GM21526 (cell line): ENCODE results near the gene SHROOM3.

Experiments
- ATAC-seq: cut with Tn5 transposase; IDR thresholded peaks from one replicate; pipeline ENCODE4 v1.9.1; 2021; ENCODE audit warnings: moderate library complexity; ENCODE audit not compliant: unreplicated experiment, low FRiP score

SHROOM3 gene

DNA sequence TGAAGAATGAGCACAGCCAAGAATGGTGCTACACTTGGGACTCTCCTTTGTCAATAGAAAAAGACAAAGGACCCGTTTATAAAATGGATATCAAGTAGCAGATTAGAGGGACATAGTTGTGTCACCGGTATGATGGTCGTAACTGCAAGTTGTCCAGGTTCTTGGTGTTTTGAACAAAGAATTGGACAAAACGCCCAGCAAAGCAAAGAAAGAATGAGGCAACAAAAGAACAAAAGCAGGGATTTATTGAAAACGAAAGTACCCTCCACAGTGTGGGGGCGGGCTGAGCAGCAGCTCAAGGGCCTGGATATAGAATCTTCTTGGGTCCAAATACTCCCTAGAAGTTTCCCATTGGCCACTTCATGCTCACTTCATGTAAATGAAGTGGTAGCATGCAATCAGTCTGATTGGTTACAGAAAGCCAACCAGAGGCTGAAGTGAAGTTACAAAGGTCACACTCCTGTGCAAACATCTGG lies 54.7 kb downstream of the SHROOM3 start:
- ATAC-seq: no peak

DNA sequence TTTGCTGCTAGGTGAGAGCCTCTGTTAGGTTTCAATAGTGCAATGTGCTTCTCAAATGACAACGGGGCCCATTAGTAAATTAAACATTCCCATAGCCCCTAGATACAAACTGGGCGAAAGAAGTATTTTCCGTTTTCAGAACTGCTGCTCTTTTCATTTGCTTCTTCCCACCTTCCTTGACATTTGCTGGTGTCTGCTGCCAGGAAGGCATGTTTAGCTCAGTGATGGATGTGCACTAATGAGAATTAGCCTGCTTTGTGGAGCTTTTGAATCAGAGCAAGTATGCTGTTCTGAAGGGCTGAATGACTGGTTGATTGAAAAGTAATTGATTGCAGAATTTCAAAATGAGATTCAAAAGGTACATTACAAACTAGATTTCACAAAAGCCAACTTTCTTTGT lies 57.0 kb downstream of the SHROOM3 start:
- ATAC-seq: no peak

DNA sequence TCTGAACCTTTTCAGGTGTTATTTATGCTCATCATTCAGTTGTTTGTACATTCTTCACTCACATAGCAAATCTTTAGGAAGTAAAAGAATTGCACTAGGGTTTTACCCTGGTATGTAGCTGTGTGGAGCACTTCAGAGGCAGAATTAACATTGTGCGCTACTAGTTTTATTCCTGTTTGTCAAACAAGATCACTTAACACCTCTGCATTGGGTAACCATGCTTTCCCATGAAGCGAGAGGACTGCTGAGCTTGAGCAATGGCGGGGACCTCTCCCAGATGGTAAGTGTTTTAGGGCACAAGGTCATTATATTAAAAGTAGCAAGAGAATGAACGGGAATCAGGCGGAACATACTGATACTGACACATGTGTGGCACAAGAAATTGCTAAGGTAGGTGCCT lies 59.2 kb downstream of the SHROOM3 start:
- no peak for ATAC-seq

DNA sequence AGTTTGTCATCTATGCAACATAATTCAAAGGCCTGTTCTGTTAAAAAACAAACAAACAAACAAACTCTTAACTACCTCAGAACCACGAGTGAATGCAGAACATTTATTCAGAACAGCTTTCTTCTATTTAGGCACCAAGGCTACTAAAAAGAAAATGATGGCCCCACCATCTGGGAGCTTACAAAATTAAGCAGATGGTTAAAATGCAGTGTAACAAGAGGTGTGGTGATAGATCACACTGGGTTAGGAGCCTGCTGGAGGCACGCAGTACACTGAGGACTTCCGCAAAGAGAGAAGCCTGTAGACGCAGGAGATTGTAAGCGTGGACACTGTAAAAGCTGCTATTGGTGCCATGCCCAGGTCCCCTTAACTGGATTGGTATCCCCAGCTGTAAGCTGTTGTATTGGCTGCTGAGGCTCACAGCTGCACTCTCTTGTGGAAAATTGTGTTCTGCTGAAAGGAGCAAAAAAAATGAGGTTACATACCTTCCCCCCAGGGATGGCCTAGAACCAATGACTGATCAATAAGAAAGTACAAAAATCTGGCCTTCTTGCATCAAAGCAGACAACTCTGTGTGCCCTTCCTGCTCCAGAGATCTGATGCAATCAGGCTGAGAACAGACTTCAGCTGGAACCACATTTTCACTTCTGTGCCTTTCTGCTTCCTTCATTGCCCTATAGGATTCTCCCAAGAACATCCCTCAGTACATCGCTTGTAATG lies 60.0 kb downstream of the SHROOM3 start:
- ATAC-seq: no peak

DNA sequence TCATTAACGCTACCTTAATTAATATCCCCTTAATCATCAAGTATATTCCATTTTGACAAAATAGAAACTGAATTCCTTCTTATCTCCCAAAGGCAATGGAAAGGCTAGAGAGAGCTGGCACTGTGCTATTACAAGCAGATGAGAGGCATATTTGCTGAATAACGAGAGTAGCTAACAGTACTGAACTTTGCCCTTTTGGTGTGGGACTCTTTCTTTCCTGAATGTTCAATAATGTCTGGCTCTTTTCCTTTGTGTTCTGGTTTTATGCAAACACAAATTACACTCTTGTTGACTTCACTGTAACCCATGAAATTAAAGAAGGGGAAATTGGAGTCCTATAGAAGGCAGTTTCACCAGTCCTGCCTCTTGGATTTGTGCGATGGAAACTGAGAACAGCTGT lies 63.5 kb downstream of the SHROOM3 start:
- no peak for ATAC-seq

DNA sequence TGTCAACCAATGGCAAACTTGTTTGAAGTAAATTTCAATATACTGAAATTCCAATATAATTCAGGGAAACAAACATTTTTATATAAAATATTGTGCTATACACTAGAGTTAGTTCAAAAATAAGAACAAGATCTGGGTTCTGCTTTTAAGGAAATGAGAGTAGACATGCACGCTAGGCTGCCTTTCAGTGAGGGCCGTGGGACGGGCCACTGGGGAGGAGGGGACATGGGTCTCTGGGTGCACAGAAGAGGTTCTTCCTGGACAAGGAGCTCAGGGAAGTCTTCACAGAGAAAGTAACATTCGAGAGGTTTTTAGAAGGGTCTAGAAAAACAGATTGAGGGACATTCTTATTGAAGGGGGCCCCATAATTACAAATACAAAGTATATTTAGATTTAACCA lies 64.4 kb downstream of the SHROOM3 start:
- no peak for ATAC-seq

DNA sequence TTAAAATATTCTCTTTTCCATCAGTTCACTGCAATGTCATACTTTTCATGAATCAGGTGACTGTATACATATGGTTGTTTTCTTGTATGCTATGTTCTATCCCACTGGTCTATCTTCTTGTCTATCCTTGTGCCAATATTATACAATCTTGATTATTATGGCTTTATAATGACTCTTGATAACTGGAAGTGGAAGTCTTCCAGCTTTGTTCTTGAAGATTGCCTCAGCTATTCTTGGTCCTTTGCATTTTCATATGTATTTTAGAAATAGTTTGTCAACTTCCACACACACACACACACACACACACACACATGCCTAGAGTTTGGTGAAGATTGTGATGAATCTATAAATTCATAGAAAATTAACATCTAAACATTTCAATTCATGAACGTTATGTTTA lies 67.9 kb downstream of the SHROOM3 start:
- ATAC-seq: no peak

DNA sequence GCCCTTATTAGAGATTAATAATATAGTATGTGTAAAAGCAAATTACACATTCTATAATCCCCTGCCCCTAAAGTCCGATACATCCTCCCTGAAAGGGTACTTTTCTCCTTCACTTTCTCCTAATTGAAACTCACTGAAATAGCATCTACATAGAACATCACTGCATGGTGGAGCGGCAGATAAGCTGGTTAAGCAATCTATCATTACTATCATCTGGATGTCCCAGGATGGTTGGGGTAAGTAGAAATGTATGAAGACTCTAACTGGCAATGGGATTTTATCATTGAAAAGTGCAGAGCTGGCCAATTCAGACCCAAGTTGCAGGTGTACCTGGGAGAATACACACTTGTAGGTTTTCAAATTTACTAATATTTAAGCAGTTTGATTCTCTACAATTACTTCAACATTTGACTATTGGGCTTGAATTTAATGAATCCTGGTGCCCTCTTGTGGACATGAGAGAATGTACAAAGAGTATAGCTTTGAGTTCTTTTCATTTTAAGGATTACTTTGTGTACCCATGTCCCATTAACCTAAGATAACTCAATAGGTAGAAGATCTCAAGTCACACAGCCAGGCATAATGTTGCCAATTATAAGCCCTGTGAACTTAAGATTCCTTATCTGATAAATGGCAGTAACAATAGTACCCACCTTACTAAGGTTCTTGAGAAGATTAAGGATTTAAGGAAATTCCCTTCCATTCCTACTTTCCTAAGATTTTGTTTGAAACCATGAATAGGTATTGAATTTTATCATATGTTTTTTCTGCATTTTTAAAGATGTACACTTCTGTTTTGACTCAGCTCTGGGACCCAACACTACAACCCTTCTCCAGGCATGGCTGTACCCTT lies 69.8 kb downstream of the SHROOM3 start:
- no peak for ATAC-seq

DNA sequence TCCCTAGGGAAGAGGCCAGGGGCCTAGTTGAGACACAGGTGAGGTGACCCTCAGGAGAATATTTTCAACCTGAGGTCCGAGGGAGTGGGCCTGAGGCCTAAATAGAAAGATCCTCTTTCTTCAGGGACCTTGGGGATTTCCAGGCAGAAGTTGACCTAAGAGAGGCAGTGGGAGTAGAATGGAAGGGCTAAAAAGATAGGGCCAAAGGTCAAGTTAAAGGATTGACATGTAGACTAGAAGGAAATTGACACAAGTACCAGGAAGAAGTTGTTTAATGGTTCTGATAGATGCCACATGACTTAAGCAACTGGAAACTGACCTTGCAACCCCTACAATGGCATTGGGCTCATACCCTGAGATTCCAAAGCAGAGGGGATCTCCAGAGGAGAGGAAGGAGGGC lies 76.9 kb downstream of the SHROOM3 start:
- no peak for ATAC-seq

DNA sequence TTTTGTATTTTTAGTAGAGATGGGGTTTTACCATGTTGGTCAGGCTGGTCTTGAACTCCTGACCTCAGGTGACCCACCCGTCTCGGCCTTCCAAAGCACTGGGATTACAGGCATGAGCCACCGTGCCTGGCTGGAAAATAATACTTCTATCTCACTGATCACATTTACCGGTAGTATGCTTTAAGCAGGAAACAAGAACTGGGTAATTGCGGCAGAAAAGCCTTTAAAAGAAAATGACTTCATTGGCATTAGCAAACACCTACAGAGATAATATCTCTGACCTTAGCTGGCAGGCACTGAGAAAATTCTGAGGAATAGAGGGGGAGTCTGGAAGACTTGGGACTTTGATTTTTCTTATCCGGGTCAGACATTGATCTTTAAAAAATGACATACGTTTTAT lies 78.5 kb downstream of the SHROOM3 start:
- no peak for ATAC-seq

DNA sequence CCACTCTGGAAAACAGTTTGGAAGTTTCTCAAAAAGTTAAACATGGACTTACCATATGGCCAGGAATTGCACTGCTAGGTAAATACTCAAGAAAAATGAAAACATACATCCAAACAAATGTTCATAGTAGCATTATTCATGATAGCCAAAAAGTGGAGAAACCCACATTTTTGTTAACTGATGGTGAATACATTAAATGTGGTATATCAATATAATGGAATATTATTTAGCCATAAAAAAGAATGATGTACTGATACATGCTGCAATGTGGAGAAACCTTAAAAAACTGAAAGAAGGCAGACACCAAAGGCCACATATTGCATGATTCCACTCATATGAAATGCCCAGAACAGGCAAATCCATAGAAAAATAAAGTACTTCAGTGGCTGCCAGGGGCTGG lies 79.1 kb downstream of the SHROOM3 start:
- ATAC-seq: no peak

DNA sequence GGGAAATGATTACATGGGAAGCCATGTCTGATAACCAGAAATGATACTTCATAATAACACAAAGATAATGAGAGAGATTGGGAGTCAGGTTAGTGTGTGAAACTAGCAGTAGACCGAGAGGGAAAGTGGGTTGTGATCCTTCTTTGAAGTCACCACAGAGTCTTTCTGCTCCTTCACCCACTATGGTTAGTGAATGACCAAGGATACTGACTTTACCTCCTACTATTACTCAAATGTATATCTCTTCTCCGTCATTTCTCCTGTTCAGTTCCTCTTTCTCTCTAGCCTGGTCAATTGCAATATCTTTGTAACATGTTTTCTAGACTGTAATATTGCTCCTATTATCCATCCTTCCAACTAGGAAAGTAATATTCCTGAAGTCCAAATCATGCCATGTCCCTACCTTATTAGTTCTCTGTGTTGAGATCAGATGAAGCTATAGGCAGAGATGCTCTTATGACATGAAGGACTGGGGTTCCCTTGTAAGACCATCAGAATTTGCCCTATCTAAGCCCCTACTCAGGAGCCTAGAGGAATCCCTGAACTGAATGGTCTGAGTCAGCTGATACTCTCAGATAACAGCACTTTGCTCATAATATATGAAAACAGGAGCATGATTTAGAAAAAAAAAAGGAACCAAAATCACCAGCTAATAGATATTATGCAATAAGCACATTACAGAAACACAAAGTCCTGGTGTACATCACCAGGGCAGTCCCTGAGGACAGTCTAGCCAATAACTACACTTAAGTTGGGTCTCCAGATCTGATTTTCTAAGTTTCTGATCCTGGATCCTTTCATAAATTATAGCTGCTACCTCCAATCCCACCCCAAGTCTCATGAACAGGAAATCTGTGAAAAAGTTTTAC lies 81.2 kb downstream of the SHROOM3 start:
- no peak for ATAC-seq

DNA sequence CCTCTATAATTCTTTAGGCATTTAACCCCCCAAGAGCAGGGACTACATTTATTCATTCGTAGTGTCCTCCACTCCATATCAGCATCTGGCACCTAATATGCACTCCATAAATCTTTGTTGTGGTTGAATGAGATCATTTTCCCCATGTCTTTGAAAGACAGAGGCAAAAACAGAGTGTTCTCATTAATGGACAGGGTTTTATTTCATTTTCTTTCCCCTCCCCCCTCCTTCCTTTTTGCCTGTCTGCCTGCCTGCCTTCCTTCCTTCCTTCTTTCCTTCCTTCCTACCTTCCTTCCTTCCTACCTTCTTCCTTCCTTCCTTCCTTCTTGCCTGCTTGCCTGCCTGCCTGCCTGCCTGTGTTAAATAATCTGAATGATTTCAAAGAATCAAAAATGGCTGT lies 83.2 kb downstream of the SHROOM3 start:
- ATAC-seq: no peak

DNA sequence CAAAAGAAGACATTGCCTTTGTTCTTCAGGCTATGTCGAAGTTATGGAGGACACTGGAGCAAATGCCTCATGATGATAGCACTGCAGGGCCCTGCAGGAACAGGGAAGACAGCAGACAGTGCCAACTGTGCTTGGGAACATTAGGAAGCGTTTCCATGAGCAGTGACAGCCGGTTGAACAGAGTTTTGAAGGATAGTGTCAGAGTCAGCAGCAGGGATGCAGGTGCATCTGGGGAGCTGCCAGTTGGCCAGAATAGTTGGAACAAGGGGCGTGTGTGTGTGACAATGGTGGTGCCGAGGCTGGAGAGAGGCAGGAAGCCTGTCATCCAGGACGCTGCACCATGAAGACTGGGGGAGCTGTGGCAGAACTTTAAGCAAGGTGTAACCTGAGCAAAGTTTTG lies 88.6 kb downstream of the SHROOM3 start:
- no peak for ATAC-seq

DNA sequence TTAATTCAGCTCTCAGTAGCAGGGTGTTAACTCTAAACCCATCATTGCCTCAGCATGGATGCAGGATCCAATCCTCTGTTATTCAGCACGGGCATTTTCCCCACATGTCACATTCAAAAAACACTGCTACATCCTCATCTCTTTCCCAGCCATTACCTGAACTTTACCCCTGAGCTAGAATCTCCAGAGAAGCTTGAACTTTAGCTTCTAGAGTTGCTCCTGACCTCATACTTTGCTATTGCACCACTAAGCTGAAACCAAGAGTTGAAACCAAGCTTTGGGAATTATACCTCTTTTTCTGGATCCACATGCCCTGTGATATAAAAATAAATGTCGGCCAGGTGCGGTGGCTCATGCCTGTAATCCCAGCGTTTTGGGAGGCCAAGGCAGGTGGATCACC lies 90.7 kb downstream of the SHROOM3 start:
- ATAC-seq: no peak

DNA sequence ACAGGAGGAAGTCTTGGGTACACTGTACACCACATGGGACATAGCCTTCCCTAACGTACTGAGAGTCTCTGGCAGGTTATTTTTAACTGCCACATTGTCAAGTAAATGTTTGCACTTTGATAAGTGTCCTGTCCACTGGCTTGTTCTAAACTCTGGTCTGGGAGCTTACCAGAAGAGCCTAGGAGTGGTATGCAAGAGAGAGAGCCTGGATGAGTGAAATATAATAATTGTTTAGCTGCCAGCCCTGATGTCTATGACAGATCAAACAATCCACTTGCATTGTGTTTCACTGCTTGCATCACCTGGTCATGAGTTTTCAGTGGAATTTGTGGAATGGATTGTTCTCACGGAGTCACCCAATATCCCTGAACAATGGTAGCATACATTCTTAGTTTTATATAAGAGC lies 91.6 kb downstream of the SHROOM3 start:
- ATAC-seq: no peak

DNA sequence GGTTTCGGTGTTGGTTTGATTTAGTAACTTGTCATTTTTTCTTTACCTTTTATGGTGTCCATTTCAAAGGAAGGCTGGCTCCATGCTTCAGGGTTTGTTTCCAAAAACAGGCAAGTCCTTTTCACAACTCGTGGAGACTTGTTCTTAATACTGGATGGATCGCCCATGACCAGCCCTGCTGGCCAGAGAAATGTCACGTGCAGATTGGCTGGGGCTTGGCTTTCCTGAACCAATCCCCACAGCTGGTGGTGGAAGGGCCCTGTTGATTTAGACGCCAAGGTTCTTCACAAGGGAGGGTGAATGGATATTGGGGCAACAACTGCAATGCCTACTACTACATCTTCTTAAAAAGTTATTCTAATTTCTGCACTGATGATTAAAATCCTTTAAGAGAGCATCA lies 92.6 kb downstream of the SHROOM3 start:
- ATAC-seq: no peak

DNA sequence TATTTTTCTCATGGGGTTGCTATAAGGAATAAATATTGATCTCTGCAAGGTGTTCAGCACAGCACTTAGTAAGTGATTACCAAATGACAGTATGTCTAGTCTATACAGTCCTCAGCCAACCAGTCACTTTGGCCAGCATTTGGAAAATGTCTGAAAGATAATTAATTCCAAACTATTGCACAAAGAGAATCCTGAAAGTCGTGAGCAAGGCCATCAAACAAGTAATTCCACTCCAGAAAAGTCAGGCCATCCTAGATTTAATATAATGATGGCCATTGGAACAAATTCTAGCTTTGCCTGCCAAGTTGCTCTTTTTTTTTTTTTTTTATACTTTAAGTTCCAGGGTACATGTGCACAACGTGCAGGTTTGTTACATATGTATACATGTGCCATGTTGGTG lies 96.6 kb downstream of the SHROOM3 start:
- no peak for ATAC-seq

DNA sequence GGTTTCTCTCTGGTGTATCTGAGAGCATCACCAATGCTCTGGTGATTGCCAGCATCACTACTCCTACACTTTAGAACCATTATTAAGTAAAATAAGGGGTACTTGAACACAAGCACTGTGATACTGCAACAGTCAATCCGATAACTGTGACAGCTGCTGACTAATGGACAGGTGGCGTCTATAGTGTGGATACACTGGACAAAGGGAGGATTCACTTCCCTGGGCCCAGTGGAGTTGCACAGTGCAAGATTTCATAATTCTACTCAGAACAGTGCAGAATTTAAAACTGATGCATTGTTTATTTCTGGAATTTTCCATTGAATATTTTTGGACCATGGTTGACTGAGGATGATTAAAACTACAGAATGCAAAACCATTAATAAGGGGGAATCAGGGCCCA lies 97.8 kb downstream of the SHROOM3 start:
- no peak for ATAC-seq

DNA sequence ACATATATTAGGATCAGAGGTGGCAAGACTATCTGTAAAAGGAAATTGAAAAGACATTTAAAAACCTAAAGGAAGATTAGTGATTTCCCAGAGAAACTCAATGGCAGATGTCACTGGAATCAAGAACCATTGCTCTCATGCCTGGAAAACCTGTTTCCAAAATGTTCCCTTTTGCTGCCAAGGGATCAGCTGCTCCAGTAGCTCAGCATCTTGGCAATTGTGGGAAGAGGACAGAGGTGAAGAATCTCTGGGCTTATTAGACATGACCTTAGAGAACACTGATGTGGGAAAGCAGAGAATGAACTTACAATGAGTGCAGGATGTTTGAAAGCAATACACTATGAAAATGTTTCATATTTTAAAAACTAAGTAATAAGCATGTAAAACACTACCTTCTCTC lies 98.3 kb downstream of the SHROOM3 start:
- no peak for ATAC-seq
